ENCODE measurements around the gene SYT17.

The SYT17 gene

GRCh38 chr16:19231881-19232280 lies 63.8 kb downstream of the SYT17 start:
- no peak for DNase-seq (ENCODE audit: low read depth)
- no peak for TF ChIP-seq CTCF (IDR thresholded peaks at IDR 0.05; ENCODE audit: low read length, missing control alignments)
- no peak overlapping the region for H3K4me3 ChIP-seq (replicated peaks; ENCODE audit: low read depth, low read length)

- no peak overlapping the region for H3K4me3 ChIP-seq (replicated peaks; ENCODE audit: low read depth, low read length)
- no peak for DNase-seq (ENCODE audit: low read depth)
- no peak for TF ChIP-seq CTCF (IDR thresholded peaks at IDR 0.05; ENCODE audit: low read length, missing control alignments)
These were observed 64.9 kb downstream of the SYT17 start for GRCh38 chr16:19232988-19233387.

- H3K4me3 ChIP-seq (replicated peaks; ENCODE audit: low read depth, low read length): no peak overlapping the region
- DNase-seq (ENCODE audit: low read depth): no peak
- no peak for TF ChIP-seq CTCF (IDR thresholded peaks at IDR 0.05; ENCODE audit: low read length, missing control alignments)
These were observed 67.4 kb downstream of the SYT17 start for GRCh38 chr16:19235478-19235877.

GRCh38 chr16:19235886-19236285 lies 67.8 kb downstream of the SYT17 start:
- TF ChIP-seq CTCF (IDR thresholded peaks at IDR 0.05; ENCODE audit: low read length, missing control alignments): no peak
- no peak for DNase-seq (ENCODE audit: low read depth)
- H3K4me3 ChIP-seq (replicated peaks; ENCODE audit: low read depth, low read length): no peak overlapping the region

GRCh38 chr16:19236561-19237209 lies 68.6 kb downstream of the SYT17 start:
- no peak for TF ChIP-seq CTCF (IDR thresholded peaks at IDR 0.05; ENCODE audit: low read length, missing control alignments)
- no peak overlapping the region for H3K4me3 ChIP-seq (replicated peaks; ENCODE audit: low read depth, low read length)
- no peak for DNase-seq (ENCODE audit: low read depth)

- no peak for DNase-seq (ENCODE audit: low read depth)
- no peak for TF ChIP-seq CTCF (IDR thresholded peaks at IDR 0.05; ENCODE audit: low read length, missing control alignments)
- H3K4me3 ChIP-seq (replicated peaks; ENCODE audit: low read depth, low read length): no peak overlapping the region
These were observed 70.4 kb downstream of the SYT17 start for GRCh38 chr16:19238406-19238805.

GRCh38 chr16:19239511-19240155 lies 71.6 kb downstream of the SYT17 start:
- DNase-seq (ENCODE audit: low read depth): no peak
- no peak for TF ChIP-seq CTCF (IDR thresholded peaks at IDR 0.05; ENCODE audit: low read length, missing control alignments)
- H3K4me3 ChIP-seq (replicated peaks; ENCODE audit: low read depth, low read length): no peak overlapping the region

Measured in fibroblast of pulmonary artery (primary cell).